Vagina (tissue), 2 donors: Measurements from ENCODE around the gene GALNT17.

Source experiments
- CTCF ChIP-seq, 3 experiments: fragments of 450-650 bp in 2 of 3; fragments of 200-600 bp in 1 of 3; sonication (generic) in 1 of 3; IDR thresholded peaks; one replicate each; pipeline ENCODE4 v1.5.1; 2017 to 2019; ENCODE audit warnings: antibody characterized with exemption in 3 of 3, mild to moderate bottlenecking in 2 of 3, moderate library complexity in 2 of 3
- POLR2A ChIP-seq, 2 donors: fragments of 450-650 bp; IDR thresholded peaks; one replicate each; pipeline ENCODE4 v1.6.1; 2017; ENCODE audit warnings: antibody characterized with exemption in 2 of 2, mild to moderate bottlenecking in 2 of 2, moderate library complexity in 2 of 2
- POLR2AphosphoS5 ChIP-seq, 2 donors: sonication (generic); formaldehyde crosslinking; IDR thresholded peaks; one replicate each; pipeline ENCODE4 v1.9.0; 2017; ENCODE audit warnings: antibody characterized with exemption in 2 of 2, mild to moderate bottlenecking in 2 of 2, low read depth in 1 of 2; ENCODE audit not compliant: insufficient read depth in 1 of 2

- TF ChIP-seq POLR2AphosphoS5 (IDR thresholded peaks at IDR 0.05; ENCODE audit: insufficient read depth in 1 of 2, low read depth in 1 of 2) (no peak), CTCF (IDR thresholded peaks at IDR 0.05) (no peak), POLR2A (IDR thresholded peaks at IDR 0.05) (no peak)
Measured at GRCh38 chr7:71216211-71216610, 84.3 kb downstream of the GALNT17 start.
